Measurements from ENCODE around the gene ST3GAL3.

ST3GAL3 gene

DNA sequence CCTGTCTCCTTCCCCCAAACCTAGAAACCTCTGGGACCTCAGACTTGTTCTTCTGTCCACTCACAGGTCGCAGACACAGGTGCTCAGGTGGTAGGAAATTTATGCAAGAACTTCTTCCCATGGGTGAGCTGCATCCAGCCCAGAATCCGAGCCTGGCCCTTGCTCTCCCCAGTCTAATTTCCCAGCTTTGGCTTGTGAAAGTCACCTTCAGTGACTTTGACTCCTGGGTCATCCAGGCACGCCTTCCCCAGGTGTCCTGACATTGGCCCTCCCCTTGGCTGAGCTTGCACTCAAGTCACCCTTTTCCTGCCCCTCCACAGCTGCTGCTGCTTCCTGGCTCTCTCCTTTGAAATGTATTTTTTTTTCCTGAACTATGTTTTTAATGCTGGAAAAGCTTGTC is 246.0 kb downstream of the ST3GAL3 start:
- DNase-seq: no peak
- Histone ChIP-seq H3K79me2 (ENCODE audit: insufficient read depth, low read length) (peaks cover 10% of the 10 kb centered on the region), H3K9ac (ENCODE audit: low read depth, low read length) (no peak overlapping the region), H3K27ac (ENCODE audit: low read length) (no peak overlapping the region), H3K9me3 (ENCODE audit: insufficient read depth, low read length, severe bottlenecking) (no peaks in the 10 kb centered on the region), H4K20me1 (ENCODE audit: insufficient read depth, low read length) (peaks cover 22% of the 10 kb centered on the region), H2AFZ (ENCODE audit: low read depth, low read length) (no peak overlapping the region), H3K4me1 (ENCODE audit: insufficient read depth, low read length) (peaks cover 6% of the 10 kb centered on the region), H3K27me3 (ENCODE audit: insufficient read depth, low read length, poor library complexity) (no peaks in the 10 kb centered on the region), H3K36me3 (ENCODE audit: insufficient read depth, low read length) (peaks cover 38% of the 10 kb centered on the region), H3K4me2 (ENCODE audit: insufficient read depth, low read length) (no peak overlapping the region), H3K4me3 (ENCODE audit: low read depth in 1 of 2, low read length in 2 of 2) (no peak overlapping the region)
- no peak for ATAC-seq (ENCODE audit: insufficient read depth, low read depth)
- TF ChIP-seq EZH2 (IDR thresholded peaks at IDR 0.05; ENCODE audit: borderline replicate concordance, low read depth, low read length, severe bottlenecking): no peak
- TF ChIP-seq, protein P1, sequence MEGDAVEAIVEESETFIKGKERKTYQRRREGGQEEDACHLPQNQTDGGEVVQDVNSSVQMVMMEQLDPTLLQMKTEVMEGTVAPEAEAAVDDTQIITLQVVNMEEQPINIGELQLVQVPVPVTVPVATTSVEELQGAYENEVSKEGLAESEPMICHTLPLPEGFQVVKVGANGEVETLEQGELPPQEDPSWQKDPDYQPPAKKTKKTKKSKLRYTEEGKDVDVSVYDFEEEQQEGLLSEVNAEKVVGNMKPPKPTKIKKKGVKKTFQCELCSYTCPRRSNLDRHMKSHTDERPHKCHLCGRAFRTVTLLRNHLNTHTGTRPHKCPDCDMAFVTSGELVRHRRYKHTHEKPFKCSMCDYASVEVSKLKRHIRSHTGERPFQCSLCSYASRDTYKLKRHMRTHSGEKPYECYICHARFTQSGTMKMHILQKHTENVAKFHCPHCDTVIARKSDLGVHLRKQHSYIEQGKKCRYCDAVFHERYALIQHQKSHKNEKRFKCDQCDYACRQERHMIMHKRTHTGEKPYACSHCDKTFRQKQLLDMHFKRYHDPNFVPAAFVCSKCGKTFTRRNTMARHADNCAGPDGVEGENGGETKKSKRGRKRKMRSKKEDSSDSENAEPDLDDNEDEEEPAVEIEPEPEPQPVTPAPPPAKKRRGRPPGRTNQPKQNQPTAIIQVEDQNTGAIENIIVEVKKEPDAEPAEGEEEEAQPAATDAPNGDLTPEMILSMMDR (IDR thresholded peaks at IDR 0.05; ENCODE audit: borderline replicate concordance, extremely low read depth, low read length, poor library complexity, severe bottlenecking): no peak

DNA sequence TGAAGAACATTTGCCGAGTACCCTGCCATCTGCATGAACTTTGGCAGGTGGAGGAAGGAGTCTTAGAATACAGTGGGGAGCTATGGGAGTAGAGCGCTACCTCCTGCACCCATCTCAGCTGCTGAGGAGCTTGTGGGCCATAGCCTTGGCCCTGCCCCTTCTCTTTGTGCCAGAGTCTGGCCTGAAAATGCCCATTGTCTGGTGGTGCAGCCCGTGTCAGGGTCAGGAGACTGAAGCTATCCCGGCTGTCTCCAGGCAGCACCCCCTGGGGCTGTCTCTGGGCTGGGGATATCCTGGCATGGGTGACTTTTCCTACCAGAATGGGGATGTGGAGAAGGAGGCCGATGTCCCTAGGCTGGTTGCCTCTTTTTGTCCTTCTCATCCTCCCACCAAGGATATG is 246.7 kb downstream of the ST3GAL3 start:
- no peak for ATAC-seq (ENCODE audit: insufficient read depth, low read depth)
- H3K27ac ChIP-seq (ENCODE audit: low read length): no peak overlapping the region

DNA sequence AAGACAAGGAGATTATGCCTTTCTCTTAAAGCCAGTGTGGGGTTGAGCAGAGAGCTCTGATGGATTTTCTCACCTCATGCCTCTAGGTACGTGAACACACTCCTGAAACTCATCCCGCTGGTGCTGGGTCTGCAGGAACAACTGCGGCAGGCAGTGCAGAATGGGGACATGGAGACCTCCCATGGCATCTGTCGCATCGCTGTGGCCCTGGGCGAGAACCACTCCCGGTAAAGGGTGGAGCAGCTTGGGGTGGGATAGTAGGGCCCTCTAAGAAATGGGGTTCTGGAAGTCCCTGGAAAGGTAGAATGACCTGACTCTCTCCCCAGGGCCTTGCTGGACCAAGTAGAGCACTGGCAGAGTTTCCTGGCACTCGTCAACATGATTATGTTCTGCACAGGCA is 248.9 kb downstream of the ST3GAL3 start:
- Histone ChIP-seq H3K27me3 (ENCODE audit: insufficient read depth, low read length, poor library complexity) (no peaks in the 10 kb centered on the region), H3K27ac (ENCODE audit: low read length) (no peak overlapping the region), H3K4me3 (ENCODE audit: low read depth in 1 of 2, low read length in 2 of 2) (no peak overlapping the region), H3K4me2 (ENCODE audit: insufficient read depth, low read length) (no peak overlapping the region), H4K20me1 (ENCODE audit: insufficient read depth, low read length) (peaks cover 9% of the 10 kb centered on the region; the same call in 1 of the 2 replicates), H3K9me3 (ENCODE audit: insufficient read depth, low read length, severe bottlenecking) (no peaks in the 10 kb centered on the region), H3K9ac (ENCODE audit: low read depth, low read length) (no peak overlapping the region), H3K79me2 (ENCODE audit: insufficient read depth, low read length) (0 out of 2 replicates have a peak, but pooled peaks cover 4% of the 10 kb centered on the region), H3K4me1 (ENCODE audit: insufficient read depth, low read length) (no peaks in the 10 kb centered on the region), H2AFZ (ENCODE audit: low read depth, low read length) (no peak overlapping the region), H3K36me3 (ENCODE audit: insufficient read depth, low read length) (peaks cover 34% of the 10 kb centered on the region)
- TF ChIP-seq, protein P1 (IDR thresholded peaks at IDR 0.05; ENCODE audit: borderline replicate concordance, extremely low read depth, low read length, poor library complexity, severe bottlenecking): no peak
- no peak for TF ChIP-seq EZH2 (IDR thresholded peaks at IDR 0.05; ENCODE audit: borderline replicate concordance, low read depth, low read length, severe bottlenecking)
- DNase-seq (no peak), ATAC-seq (ENCODE audit: insufficient read depth, low read depth) (no peak)

More for the DNA sequence above, 246.7 kb downstream of the ST3GAL3 start:
- H3K4me1 ChIP-seq (ENCODE audit: insufficient read depth, low read length): no peaks in the 10 kb centered on the region
- H3K9me3 ChIP-seq (ENCODE audit: insufficient read depth, low read length, severe bottlenecking): no peaks in the 10 kb centered on the region
- 0 out of 2 replicates have a peak, but pooled peaks cover 4% of the 10 kb centered on the region for H3K79me2 ChIP-seq (ENCODE audit: insufficient read depth, low read length)
- H2AFZ ChIP-seq (ENCODE audit: low read depth, low read length): no peak overlapping the region
- peaks cover 17% of the 10 kb centered on the region for H4K20me1 ChIP-seq (ENCODE audit: insufficient read depth, low read length)
- no peak overlapping the region for H3K9ac ChIP-seq (ENCODE audit: low read depth, low read length)
- no peak for TF ChIP-seq EZH2 (IDR thresholded peaks at IDR 0.05; ENCODE audit: borderline replicate concordance, low read depth, low read length, severe bottlenecking)
- TF ChIP-seq, protein P1 (IDR thresholded peaks at IDR 0.05; ENCODE audit: borderline replicate concordance, extremely low read depth, low read length, poor library complexity, severe bottlenecking): no peak
- H3K4me3 ChIP-seq (ENCODE audit: low read depth in 1 of 2, low read length in 2 of 2): no peak overlapping the region
- H3K27me3 ChIP-seq (ENCODE audit: insufficient read depth, low read length, poor library complexity): no peaks in the 10 kb centered on the region
- no peak for DNase-seq
- no peak overlapping the region for H3K4me2 ChIP-seq (ENCODE audit: insufficient read depth, low read length)
- H3K36me3 ChIP-seq (ENCODE audit: insufficient read depth, low read length): peaks cover 41% of the 10 kb centered on the region

All from DND-41 (cell line).